ENCODE measurements around the gene WFDC8.

- no peak for TF ChIP-seq CTCF (conservative IDR thresholded peaks at IDR 0.05 in 1 of 2, IDR thresholded peaks at IDR 0.05 in 1 of 2; ENCODE audit: low read depth in 1 of 2, low read length in 2 of 2)
- TF ChIP-seq EZH2 (IDR thresholded peaks at IDR 0.05; ENCODE audit: low read length, missing control alignments) = no peak
Measured at GRCh38 chr20:45508068-45508886, 70.8 kb downstream of the WFDC8 start.

All from fibroblast of lung (primary cell).